Activated naive CD8-positive, alpha-beta T cell treated with anti-CD3 and anti-CD28 coated beads, Interleukin-2, amount 50 U/mL, for 16 hours (primary cell): ENCODE results near the gene EHMT1.

Experiments
- DNase-seq: peaks from one replicate; pipeline ENCODE4 v3.0.0-alpha.2; 2020; ENCODE audit warnings: low read depth, low spot score

EHMT1 gene

DNA sequence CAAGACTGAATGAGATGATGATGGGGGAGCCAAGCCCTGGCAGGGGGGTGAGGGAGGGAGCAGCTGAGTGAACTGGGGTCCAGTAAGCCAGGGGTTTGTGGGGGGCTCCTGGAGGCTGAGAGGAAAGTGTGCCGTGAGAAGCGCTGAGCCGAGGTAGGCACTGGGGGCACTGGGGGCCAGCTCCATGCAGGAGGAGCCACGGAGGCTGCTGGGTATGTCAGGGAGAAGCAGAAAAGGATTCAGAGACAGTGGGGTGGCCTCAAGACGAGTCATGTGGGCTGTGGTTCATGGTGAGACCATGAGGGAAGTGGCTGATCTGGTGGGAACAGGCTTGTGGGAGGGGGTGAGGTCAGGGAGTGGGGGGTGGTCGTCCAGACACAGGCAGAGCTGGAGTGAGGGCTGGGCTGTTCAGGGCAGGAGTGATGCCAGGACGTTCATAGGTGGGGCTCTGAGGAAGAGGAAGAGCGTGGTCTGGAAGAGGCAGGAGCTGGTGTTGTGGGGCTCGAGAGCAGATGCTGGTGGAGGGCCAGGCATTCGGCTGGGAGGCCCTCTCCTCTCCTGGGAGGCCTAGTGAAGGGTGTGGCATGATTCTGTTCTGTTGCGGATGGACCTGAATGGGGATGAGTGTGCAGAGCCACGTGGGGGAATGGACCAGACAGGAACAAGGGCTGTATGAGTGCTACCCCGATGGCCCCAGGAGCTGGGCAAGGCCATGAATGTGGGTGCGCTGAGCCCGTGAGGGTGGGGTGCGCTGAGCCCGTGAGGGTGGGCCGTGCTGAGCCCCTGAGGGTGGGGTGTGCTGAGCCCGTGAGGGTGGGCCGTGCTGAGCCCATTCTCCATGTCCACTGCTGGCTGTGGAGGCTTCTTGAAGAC lies 166.1 kb downstream of the EHMT1 start:
- DNase-seq, result no peak

DNA sequence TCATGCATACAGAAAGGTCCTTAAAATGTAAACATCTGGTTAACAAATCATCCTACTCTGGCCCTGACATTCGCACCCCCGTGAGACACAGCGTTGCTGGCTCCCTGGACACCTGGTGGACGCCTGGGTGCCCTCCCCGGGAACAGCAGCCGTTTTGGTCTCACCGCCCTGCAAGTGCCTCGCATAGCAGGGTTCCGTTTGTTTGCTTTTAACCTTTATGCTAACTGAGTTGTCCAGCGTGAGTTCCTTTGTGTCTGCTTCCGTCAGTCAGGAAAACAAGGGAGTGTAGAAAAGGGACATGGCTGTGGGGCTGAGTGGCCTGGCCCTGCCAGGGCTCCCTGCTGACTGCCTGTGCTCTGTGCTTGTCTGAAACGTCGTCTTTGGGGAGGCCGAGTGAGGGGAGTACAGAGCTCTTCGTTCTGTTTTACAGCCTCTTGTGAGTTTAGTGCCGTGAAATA lies 166.9 kb downstream of the EHMT1 start:
- DNase-seq, result no peak

DNA sequence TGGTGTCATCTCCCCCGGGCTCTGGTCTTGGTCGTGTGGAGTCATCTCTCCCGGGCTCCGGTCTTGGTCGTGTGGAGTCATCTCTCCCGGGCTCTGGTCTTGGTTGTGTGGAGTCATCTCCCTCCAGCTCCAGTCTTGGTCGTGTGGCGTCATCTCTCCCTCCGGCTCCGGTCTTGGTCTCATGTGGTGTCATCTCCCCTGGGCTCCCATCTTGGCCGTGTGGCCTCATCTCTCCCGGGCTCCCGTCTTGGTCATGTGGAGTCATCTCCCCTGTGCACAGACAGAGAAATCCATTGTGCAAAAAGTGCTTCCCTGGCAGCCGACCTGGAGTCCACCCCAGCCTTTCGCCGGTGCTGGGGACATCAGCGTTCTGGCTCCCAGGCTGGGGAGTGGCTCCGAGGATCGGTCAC lies 167.7 kb downstream of the EHMT1 start:
- DNase-seq, result no peak

DNA sequence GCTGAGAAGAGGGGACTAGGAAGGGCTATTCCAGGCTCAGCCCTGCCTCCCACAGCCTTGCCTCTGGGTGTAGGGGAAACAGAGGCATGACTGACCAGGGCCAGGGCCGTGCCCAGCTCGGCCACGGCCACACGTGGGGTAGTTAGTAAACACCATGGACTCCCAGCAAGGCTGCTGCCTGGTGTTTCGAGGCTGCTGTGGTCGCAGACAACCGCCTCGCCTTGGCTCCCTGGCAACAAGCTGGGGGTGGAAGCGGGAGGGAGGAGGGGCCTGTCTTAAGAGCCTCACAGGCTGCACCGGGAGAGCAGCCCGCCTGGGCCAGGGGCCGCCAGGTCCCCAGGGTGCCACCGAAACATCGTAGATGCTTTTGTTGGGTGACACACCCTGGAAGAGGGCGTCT lies 168.6 kb downstream of the EHMT1 start:
- no peak for DNase-seq

DNA sequence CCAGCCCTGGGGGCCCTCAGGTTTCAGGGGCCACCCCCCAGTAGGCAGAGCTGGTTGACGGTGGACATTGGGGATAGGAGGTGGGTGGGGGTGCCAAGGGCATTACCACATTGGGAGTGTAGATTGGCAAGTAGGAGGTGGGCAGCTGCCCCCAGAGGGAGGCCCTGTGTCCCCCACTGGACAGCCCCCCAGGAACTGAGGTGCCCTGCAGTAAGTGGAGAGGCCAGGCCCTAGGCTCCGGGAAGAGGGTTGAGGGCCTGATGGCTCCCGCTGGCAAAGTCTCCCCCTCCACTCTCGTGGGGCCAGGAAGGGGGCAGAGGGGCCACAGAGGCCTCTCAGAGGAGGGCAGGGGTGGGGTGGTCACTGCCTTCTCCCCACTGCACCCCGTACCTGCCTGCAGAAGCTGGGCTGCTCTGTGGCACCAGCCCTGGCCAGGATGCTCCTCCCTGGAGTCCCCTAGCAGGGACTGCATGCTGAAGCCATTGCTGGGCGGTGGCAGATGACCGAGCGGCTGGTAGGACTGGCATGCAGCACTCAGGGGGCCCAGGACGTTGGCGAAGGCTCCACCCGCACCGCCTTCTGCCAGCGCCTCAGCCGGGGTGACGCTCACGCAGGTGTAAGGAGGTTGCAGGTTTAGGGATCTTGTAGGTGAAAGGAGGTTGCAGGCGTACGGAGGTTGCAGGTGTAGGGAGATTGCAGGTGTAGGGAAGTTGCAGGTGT lies 169.1 kb downstream of the EHMT1 start:
- no peak for DNase-seq

DNA sequence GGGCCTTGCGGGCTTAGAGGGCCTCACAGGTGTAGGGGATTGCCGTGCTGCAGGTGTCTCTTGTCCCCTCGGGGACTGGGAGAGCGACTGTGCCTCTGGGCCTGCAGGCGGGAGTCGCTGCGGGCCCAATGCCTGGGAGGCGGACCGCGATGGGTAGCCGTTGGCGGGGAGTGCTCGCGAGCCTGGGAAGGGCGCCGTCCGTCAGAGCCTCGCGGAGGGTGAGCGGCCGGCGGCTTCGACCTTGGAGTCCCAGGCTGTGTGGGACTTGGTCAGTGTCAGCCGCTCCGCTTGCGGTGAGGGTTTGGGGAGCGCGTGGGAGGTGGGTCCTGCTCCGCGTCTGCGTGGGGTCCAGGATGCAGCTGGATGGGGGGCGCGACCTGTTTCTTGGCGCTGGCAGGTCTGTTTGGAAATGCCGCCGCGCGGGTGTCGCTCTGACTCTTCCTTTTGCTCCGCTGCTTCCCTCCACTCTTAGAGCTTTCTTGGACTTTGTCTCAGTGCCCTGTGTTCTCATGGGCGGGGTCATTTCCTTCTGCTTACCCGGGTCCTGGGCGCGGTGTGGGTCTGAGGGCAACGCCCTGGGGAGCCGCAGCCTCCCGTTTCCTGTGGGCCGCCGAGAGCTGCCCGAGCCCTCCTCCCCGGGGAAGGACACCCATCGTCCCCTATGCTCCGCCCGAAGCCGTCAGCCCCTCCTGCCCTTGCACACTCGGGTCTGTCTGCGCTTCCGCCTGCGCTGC lies 169.9 kb downstream of the EHMT1 start:
- no peak for DNase-seq

DNA sequence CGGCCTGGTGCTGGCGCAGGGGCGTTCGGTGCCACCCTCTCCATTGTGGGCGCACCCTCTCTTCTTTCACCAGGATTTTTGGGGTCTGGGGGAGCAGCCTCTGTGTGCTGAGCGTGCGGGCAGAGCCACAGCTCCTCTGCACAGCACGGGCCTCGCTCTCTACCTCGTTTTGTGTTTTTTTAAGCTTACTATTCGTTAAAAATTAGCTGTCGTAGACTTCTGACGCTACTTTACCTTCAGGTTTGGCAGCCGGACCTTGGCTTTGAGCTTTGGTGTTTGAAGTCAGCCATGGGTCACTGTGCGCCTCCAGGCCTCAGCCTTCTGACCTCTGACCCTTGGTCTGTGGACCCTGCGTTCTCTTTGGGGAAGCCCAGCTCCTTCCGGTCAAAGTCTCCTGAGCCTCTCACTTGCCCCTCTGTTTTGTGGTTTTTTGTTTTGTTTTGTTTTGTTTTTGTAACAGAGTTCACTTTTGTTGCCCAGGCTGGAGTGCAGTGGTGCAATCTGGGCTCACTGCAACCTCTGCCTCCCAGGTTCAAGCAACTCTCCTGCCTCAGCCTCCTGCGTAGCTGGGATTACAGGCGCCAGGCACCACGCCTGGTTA lies 170.6 kb downstream of the EHMT1 start:
- no peak for DNase-seq

DNA sequence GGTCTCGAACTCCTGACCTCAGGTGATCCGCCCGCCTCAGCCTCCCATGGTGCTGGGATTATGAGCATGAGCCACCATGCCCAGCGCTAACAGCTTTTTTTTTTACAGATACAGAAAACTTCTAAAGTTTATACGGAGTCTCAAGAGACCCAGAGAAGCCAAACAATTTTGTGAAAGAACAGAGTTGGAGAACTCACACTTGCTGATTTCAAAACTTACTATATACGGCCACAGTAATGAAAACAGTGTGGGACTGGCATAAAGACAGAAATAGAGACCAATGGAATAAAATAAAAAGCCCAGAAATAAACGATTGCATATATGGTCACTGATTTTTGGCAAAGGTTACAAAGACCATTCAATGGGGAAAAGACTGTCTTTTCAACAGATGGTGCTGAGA lies 173.1 kb downstream of the EHMT1 start:
- DNase-seq, result no peak

DNA sequence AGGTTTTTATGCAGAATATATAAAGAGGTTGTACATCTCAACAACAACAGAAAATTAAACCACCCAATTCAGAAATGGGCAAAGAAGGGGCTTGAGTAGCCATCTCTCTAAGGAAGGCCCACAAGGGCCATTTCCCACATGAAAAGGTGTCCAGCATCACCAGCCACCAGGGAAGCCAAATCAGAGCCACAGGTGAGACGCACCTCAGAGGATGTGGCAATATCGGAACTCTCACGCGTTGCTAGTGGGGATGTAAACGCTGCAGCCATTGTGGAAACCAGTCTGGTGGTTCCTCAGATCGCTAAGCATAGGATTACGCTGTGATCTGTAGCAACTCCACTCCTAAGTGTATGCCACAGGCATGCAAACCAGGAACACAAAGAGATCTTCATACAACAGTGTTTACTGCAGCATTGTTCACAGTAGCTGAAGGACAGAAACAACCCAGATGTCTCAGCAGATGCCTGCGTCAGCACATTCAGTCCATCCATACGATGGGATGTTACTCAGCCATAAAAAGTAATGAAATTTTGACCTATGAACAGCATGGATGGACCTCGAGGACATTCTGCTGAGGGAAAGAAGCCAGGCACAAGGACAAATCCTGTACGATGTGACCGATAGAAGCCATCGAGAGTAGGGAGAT lies 174.5 kb downstream of the EHMT1 start:
- DNase-seq, result no peak

DNA sequence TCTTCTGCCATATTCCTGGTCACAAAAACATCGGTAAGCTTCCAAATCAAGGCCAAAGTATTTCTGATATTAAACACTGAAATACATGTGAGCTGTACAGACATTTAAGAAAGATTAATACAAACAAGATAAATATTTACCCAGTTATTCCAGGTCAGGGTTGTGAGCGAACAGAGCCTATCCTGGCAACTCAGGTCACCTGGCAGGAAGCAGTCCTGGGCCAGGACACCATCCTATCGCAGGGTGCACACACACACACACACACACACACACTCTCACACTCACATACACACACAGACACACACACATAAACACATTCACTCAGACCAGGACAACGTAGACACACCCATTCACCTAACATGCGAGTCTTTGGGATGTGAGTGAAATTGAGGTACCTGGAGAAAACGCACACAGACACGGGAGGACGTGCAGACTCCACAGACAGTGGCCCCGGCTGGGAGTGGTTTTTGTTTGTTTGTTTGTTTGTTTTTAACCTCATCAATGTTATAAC lies 176.4 kb downstream of the EHMT1 start:
- no peak for DNase-seq

DNA sequence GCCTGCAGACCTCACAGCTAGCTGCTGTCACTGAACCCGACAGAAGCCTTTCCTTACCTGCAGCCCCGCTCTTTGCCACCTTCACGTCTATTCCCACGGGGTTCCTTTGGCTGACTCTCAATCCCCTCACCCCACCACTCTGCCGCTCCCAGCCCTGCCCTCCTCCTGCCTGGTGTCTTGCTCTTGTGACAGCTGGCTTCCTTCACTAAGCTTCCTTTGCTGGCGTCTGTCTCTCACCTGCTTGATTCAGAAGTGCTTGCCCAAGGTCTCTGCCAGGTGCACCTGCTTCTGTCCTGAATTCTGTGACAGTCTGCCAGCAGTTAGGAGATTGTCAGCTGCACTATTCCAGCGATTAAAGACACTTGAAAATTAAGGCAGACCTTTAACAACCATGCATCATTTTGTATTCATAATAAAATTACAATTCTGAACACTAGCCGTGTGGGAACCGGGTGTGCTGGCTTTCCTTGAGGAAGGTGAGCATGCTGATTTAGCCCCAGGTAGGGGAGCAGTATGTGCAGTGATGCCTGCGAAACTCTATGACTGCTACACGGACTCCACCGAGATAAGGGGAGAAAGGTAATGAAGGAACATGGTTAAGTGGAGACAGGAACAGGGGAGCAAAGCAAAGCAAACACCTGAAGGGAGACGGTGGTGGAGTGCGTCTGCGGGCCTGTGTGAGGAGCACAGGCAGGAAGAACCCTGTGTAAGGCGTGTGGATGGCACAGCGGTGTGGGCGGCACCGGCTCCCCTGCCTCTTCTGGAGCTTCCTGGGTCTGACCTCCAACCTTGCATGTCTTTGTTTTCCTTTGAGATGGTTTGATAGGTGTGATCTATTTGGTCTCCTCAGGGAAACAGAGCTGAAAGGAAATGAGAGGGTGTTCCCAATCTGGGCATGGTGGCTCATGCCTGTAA lies 178.7 kb downstream of the EHMT1 start:
- DNase-seq, result no peak

DNA sequence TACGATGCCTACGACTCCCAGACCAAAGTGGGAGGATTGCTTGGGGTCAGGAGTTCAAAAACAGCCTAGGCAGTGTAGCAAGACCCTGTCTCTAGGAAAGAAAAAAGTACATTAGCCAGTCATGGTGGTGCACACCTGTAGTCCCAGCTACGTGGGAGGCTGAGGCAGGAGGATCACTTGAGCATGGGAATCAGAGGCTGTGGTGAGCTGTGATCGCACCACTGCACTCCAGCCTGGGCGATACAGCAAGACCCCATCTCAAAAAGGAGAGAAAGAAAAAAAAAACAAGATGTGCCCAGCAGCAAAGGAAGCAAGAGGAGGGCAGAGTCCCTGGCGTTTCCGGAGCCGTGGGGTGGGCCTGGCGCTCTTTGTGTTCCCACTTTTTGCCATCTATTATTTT lies 179.3 kb downstream of the EHMT1 start:
- no peak for DNase-seq

DNA sequence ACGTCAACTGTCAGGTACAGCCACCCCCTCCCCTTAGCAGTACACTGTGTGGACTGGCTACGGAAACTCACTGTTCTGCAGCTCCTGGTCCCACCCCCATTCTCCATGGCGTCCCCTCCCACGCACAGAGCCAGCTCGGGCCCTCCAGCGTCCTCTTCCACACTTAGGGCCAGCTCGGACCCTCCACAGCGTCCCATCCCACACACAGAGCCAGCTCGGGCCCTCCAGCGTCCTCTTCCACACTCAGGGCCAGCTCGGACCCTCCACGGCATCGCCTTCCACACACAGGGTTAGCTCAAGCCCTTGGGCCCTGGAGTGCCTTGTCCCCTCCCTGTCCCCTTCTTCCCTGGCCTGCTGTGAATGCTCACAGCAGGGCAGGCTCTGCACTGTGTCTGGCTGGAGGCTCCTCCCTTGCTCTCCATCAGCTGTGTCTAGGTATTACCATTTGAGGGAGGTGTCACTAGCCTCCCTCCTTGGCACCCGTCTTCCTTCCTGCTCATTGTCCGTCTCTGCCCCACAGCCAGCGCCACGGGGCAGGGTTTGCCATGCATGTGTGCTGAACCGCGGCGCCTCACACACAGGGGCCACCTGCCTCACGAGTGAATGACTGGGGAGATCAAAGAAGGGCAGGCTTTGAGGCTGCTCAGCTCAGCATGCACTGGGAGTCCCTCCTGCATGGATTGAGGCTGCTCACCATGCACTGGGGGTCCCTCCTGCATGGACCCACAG lies 180.3 kb downstream of the EHMT1 start:
- no peak for DNase-seq

DNA sequence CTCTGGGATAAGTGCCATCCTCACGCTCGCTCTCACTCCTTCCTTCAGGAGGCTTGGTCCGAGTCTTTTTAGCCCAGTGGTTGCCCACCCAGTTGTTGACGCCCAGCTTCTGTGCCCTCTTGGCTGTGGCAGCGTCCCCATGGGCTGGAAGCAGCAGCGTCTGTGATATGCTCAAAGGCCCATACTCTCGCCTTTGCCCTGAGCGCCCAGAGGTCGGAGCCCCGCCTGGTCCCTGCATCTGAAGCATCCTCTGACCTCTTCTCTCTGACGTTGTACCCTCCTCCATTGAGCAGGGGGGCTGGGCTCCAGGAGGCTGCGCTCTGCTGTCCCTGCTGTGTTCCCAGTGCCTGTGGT lies 180.8 kb downstream of the EHMT1 start:
- no peak for DNase-seq

DNA sequence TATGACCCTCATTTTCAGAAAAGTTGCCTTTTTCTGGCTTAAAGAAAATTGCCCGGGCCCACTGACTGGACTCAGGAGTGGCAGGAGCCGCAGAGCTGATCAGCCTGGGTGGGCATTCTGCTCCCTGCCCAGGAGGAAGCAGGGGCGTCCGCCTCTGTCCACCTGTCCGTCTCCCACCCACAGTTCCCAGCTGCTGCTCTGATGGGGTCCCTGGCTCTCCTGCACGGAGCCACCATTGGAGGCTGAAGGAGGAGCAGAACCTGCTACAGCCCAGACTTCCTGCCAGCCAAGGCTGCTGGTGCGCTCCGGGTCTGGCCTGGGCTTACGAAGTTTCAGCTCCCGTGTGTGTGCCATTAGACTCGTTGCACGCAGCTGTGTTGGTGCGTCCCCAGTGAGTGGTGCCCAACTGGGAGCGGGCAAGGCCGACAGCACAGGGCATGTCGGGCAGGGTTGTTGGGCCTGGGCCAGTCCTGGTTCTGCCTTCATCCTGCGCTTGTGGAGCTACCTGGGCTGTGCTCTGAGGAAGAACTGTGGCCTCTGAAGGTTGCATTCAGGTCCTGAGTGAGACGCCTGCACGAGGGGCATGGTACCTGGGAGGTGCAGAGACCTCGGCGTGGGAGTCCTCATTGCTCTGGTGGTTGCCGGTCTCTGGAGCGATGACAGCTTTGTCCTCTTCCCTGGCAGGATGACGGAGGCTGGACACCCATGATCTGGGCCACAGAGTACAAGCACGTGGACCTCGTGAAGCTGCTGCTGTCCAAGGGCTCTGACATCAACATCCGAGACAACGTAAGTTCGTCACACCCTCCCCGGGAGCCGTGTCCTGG lies 181.6 kb downstream of the EHMT1 start:
- no peak for DNase-seq

DNA sequence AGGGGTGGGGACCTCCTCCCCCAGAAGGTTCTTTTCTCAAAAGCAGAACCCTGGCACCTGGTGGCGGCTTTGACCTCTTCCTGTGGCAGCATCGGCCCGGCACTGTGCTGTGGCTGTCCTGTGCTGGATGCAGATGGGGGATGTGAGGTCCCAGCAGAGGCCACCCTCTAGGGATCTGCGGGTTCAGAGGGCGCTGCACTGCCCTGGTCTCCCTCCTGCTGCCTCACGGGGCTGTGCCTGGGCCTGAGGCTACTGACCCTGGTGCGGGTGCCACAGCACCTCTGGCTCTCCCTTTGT lies 182.2 kb downstream of the EHMT1 start:
- no peak for DNase-seq

DNA sequence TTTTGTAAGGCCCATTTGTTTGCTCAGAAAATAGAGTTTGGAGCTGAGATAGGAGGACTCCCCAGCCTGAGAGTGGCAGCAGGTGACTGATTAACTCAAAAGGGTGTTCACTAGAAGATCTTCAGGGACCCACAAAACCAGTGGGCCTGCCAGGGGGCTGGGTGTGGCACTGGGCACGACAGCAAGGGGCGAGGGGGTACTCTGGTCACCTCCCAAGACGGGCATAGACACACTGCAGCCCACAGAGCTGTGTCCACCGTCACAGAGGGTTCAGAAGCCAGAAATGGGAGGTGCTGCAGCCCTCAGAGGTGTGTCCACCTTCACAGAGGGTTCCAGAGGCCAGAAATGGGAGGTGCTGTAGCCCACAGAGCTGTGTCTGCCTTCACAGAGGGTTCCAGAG lies 183.2 kb downstream of the EHMT1 start:
- DNase-seq, result no peak

DNA sequence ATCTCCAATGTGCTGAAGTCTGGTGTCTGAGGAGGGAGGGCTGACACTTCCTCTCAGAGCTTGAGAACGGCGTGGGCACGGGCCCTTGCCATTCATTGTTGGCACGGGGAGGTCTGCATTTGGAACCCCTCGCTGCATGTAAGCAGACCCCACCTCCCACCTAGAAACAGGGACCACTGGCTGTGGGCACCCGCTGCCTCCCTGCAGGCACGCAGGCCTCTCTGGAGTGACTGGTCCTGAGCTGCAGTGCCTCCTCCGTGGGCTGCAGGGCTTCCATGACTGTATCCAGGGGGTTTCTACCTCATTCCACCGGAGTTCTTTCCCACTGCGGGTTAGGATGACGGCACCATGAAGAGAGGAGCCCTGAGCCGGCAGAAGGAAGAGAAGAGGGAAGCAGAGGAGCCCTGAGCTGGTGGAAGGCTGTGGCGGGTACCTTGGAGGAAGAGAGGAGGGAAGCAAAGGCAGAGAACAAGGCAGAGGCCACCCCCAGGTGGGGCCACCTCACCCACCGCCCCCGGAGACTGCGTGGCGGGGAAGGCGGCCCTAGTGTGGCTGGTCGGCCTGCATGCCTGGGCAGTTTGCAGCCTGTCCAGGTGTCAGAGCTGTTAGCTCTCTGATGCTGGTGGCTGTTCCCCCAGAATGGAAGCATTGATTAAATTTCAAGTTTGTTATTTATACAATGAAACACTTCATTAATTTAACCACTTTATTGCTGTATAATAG lies 183.9 kb downstream of the EHMT1 start:
- no peak for DNase-seq
